ENCODE results near the gene NCKAP5.

GRCh38 chr2:133167990-133168389 lies 400.3 kb downstream of the NCKAP5 start:
- TF ChIP-seq CTCF (conservative IDR thresholded peaks at IDR 0.05) (no peak), EZH2 (IDR thresholded peaks at IDR 0.05; ENCODE audit: low read depth) (no peak)
